GM12872 (cell line): ENCODE data around the gene FAM131C.

Source experiments
- TF ChIP-seq, protein P1 (sequence below): IDR thresholded peaks from 3 replicates; pipeline ENCODE4 v1.5.1; 2011; ENCODE audit warnings: low read depth, mild to moderate bottlenecking, low read length, moderate library complexity; ENCODE audit not compliant: insufficient read depth

The FAM131C gene

DNA sequence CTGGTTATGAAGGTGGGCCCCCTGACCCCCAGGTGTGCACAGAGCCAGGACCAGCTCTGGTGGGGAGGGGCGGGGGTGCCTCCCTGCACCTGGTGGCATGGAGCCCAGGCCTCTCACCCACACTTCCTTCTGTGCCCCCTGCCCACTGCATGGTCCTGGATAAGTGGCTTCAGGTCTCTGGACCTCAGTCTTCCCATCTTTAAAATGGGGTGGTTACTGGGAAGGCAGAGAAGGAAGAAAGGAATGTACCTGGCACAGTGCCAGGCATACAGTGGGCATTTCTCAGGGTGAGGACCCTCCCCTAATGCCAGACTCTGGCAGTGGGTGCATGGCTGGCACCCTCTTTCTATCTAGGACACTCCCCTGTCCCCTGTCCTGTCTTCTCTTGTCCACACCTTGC is 44.2 kb downstream of the FAM131C start:
- TF ChIP-seq, protein P1, sequence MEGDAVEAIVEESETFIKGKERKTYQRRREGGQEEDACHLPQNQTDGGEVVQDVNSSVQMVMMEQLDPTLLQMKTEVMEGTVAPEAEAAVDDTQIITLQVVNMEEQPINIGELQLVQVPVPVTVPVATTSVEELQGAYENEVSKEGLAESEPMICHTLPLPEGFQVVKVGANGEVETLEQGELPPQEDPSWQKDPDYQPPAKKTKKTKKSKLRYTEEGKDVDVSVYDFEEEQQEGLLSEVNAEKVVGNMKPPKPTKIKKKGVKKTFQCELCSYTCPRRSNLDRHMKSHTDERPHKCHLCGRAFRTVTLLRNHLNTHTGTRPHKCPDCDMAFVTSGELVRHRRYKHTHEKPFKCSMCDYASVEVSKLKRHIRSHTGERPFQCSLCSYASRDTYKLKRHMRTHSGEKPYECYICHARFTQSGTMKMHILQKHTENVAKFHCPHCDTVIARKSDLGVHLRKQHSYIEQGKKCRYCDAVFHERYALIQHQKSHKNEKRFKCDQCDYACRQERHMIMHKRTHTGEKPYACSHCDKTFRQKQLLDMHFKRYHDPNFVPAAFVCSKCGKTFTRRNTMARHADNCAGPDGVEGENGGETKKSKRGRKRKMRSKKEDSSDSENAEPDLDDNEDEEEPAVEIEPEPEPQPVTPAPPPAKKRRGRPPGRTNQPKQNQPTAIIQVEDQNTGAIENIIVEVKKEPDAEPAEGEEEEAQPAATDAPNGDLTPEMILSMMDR: no peak

DNA sequence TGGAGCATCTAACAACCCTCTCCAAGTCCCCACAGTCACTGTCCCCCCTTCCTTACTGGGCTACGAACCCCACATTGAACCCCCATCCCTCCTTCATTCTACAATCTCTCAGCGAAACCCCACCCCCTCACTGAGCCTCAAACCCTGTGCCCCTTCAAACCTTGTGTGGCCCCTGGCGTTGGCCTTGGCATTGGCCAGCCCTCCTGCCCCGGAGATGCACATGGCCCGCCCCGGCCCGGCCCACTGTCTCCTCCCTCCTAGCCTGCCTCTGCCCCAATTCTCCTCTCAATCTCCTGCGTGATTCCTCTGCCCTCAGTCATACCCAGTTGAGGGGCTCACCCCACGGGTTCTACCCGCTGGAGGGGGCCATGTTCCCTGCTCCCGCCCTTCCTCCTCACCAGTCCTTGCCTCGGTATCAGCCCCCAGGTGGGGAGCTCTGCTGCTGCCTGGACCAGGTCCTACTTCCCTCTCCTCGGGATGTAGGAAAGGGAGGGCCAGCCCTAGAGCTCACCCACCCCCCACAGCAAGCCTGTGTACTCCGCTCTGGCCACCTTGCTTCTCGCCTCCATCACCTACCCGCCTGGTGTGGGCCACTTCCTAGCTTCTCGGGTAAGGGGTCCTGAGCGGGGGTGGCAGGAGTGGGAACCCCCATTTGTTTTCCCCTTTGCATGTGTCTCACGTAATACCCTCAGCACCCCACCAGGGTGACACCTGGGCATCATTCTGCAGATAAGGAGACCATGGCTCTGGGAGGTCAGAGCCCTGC is 45.0 kb downstream of the FAM131C start:
- TF ChIP-seq, protein P1: no peak

DNA sequence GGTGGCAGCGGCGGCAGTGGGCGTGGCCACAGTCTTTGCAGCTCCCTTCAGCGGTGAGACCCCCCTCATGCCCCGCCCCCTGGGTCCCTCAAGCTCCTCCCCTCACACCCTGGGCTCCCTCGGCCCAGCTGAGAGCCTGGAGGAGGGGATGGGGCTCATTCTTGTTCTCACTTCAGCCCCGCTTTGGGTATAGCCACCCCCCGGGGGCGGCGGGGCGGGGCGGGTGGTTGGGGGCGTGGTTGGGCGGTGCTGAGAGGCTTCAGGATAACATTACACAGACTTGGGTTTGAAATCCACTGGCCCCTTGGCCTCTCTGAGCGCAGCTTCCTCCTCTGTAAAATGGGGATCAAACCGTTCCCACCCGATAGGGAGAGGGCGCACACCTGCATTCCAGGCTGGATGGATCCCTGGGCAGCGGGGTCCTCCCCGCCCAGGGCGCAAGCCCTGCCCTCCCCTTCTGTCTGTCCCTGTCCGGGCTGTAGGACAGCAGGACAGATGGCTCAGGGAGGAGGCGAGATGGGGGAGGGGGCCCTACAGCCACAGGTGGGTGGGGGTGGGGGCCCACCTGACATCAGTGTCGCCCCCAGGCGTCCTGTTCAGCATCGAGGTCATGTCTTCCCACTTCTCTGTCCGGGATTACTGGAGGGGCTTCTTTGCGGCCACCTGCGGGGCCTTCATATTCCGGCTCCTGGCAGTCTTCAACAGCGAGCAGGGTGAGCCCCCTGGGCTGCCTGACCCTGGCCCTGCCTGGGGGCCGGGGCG is 46.5 kb downstream of the FAM131C start:
- TF ChIP-seq, protein P1: no peak

DNA sequence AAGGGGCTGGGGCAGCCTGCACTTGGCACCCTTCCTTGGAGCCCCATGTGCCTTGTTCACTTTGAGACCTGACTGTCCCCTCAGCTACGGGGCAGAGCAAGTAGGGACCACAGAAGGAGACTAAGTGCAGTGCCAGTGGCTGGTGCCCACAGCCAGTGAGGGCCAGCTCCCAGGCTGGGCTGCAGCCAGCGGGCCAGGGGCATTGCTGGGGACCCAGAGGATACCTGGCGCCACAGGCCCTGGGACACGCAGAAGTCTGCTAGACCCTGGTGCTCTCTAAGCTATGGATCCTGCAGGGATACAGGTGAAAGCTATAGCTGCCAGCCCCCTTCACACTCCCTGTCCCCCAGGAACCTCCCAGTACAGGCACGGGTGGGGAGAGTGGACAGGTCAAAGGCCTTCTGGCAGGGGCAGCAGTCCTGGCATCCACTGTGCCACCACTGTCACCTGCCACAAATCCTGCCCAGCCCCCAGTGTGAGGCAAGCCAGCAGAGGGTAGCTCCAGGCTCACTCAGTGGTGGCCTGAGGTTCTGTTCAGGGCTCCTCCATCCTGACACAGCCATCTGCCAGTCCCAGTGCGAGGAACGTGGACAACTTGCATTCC is 50.3 kb downstream of the FAM131C start:
- TF ChIP-seq, protein P1: no peak

DNA sequence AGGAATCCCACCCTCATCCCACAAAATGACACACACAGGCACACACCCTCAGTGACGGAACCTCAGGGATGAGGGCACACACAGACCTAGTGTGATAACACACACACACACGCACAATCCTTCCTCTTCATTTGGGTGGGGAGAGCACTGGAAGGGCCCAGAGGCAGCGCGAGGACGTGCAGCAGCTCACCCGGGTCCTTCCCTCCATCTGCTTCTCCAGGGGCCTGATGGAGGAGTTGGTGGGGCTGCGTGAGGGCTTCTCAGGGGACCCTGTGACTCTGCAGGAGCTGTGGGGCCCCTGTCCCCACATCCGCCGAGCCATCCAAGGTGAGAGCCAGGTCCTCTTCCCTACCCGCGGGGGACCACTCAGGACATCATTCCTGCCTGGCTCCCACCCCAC is 51.1 kb downstream of the FAM131C start:
- TF ChIP-seq, protein P1: no peak

DNA sequence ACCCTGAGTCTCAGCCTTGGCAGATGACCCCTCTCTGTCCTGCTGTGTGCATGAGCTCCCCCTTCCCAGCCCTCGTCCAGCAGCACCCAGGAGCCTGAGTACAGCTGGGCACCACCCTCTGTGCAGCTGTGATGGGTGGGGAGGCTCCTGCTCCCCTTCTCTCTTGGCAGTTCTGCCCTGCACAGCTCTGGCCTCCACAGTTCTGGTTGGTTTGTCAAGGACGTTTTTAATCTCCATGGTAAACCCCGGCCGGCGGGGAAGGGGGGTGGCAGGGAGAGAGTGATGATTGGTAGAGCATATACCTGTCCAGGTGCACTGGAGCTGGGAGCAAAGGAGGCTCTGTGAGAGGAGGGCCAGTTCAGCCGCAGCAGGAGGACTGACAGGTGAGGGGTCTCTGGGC is 51.8 kb downstream of the FAM131C start, which contains the start of gene CLCNKA:
CLCNKA (plus strand) TSS at position 356 of the 400 bp plus-strand sequence. CDS start 584 bp downstream, outside the sequence.
- TF ChIP-seq, protein P1: no peak

DNA sequence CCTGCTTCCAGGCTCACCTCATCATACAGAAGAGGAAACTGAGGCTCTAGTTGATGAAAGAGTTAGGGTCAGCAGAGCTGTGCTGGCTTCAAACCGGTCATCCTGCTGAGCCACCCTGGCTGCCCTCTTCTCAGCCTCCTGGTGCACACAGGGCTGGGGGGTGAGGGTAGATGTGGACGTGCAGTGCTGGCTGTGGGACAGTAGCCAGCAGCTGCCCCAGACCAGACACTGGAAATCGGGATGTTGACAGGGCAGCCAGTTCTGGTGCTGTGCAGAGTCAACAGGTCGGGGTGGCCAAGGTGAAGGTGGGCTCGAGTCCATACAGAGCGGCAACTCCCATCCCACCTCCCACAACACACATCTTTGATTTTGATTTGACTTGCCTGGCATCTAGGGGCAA is 53.1 kb downstream of the FAM131C start:
- TF ChIP-seq, protein P1: no peak
